ENCODE results near the gene TEX53.

Gene TEX53

GRCh38 chr9:114633438-114634089 is 24.0 kb downstream of the TEX53 start:
- no peak for TF ChIP-seq CTCF (IDR thresholded peaks at IDR 0.05; ENCODE audit: low read depth, low read length, missing control alignments)
- no peak for DNase-seq (ENCODE audit: low read depth)
- H3K4me3 ChIP-seq (ENCODE audit: low read depth, low read length): no peak overlapping the region

- DNase-seq (ENCODE audit: low read depth): no peak
- H3K4me3 ChIP-seq (ENCODE audit: low read depth, low read length): no peak overlapping the region
- no peak for TF ChIP-seq CTCF (IDR thresholded peaks at IDR 0.05; ENCODE audit: low read depth, low read length, missing control alignments)
Observed at GRCh38 chr9:114631166-114631565, 26.4 kb downstream of the TEX53 start.

- no peak for DNase-seq (ENCODE audit: low read depth)
- no peak for TF ChIP-seq CTCF (IDR thresholded peaks at IDR 0.05; ENCODE audit: low read depth, low read length, missing control alignments)
- no peak overlapping the region for H3K4me3 ChIP-seq (ENCODE audit: low read depth, low read length)
Observed at GRCh38 chr9:114629563-114630090, 28.0 kb downstream of the TEX53 start.

- no peak for TF ChIP-seq CTCF (IDR thresholded peaks at IDR 0.05; ENCODE audit: low read depth, low read length, missing control alignments)
- no peak overlapping the region for H3K4me3 ChIP-seq (ENCODE audit: low read depth, low read length)
- no peak for DNase-seq (ENCODE audit: low read depth)
Observed at GRCh38 chr9:114627553-114627952, 30.1 kb downstream of the TEX53 start.

- TF ChIP-seq CTCF (IDR thresholded peaks at IDR 0.05; ENCODE audit: low read depth, low read length, missing control alignments): no peak
- DNase-seq (ENCODE audit: low read depth): no peak
- H3K4me3 ChIP-seq (ENCODE audit: low read depth, low read length): no peak overlapping the region
Observed at GRCh38 chr9:114626415-114627020, 31.1 kb downstream of the TEX53 start.

GRCh38 chr9:114624677-114625076 is 32.9 kb downstream of the TEX53 start:
- no peak for TF ChIP-seq CTCF (IDR thresholded peaks at IDR 0.05; ENCODE audit: low read depth, low read length, missing control alignments)
- DNase-seq (ENCODE audit: low read depth): no peak
- H3K4me3 ChIP-seq (ENCODE audit: low read depth, low read length): no peak overlapping the region

Data from GM12864 (cell line).